ENCODE data around the gene HOTAIR. TPM values are rescaled to one million over a fixed set of nuclear protein-coding genes. Genes with fewer than 3 reads are reported as not detected.

HOTAIR gene
- total RNA-seq, 3 donors from 2014 or later = not detected

- Histone ChIP-seq H3K4me1 (ENCODE audit: low read depth) (peaks cover 6% of the 10 kb centered on the region), H3K9me3 (no peaks in the 10 kb centered on the region), H3K4me3 (no peak overlapping the region), H3K36me3 (ENCODE audit: low read depth) (no peaks in the 10 kb centered on the region)
- intact Hi-C loops (cut with DNase I, micrococcal nuclease) = no loop called here
- no peak for DNase-seq
- TF ChIP-seq, protein P1, sequence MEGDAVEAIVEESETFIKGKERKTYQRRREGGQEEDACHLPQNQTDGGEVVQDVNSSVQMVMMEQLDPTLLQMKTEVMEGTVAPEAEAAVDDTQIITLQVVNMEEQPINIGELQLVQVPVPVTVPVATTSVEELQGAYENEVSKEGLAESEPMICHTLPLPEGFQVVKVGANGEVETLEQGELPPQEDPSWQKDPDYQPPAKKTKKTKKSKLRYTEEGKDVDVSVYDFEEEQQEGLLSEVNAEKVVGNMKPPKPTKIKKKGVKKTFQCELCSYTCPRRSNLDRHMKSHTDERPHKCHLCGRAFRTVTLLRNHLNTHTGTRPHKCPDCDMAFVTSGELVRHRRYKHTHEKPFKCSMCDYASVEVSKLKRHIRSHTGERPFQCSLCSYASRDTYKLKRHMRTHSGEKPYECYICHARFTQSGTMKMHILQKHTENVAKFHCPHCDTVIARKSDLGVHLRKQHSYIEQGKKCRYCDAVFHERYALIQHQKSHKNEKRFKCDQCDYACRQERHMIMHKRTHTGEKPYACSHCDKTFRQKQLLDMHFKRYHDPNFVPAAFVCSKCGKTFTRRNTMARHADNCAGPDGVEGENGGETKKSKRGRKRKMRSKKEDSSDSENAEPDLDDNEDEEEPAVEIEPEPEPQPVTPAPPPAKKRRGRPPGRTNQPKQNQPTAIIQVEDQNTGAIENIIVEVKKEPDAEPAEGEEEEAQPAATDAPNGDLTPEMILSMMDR (IDR thresholded peaks at IDR 0.05) = no peak
- no peak for ATAC-seq
These were observed 46.0 kb upstream of the HOTAIR start for GRCh38 chr12:54020591-54021405.

DNA sequence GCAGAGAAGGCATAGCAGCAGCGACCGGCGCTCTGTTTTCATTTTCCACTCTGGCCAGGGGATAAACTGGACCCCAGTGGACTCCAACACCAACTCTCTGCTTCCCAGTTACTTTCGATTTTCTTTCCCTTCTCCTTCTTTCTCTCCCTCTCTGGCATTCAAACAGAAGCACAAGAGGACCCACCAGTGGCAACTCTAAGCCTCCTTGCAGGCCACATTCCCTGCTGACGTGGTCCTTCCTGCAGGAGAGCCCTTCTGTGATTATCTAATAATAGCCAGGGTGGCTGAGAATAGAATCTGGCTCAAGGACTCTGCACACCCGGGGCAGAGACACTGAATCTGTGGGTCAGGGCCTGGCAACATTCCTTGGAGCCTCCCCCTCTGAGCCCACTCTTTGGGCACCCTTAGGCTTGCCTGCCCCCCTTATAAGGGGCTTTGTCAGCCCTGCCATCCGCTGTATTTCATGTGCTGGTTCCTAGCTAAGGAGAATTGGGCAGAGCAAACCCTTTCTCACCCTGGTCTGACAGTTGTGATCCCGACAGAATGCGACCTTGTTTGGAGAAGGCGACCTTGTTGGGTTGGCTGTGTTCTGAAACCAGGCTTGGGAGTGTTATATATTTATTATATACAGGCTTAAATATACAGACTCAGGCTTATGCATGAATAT is 45.3 kb upstream of the HOTAIR start:
- H3K4me3 ChIP-seq = no peak overlapping the region
- H3K9me3 ChIP-seq = no peaks in the 10 kb centered on the region
- ATAC-seq (no peak), DNase-seq (no peak)
- TF ChIP-seq, protein P1 (IDR thresholded peaks at IDR 0.05) = no peak
- intact Hi-C loops (cut with DNase I, micrococcal nuclease) = no loop called here
- H3K36me3 ChIP-seq (ENCODE audit: low read depth) = no peaks in the 10 kb centered on the region
- H3K4me1 ChIP-seq (ENCODE audit: low read depth) = peaks cover 6% of the 10 kb centered on the region

- no peaks in the 10 kb centered on the region for H3K36me3 ChIP-seq (ENCODE audit: low read depth)
- TF ChIP-seq, protein P1 (IDR thresholded peaks at IDR 0.05) = no peak
- intact Hi-C loops (cut with DNase I, micrococcal nuclease) = no loop called here
- ATAC-seq (no peak), DNase-seq (no peak)
- peaks cover 6% of the 10 kb centered on the region for H3K4me1 ChIP-seq (ENCODE audit: low read depth)
- no peaks in the 10 kb centered on the region for H3K9me3 ChIP-seq
- H3K4me3 ChIP-seq = no peak overlapping the region
These were observed 44.5 kb upstream of the HOTAIR start for GRCh38 chr12:54019091-54019811.

DNA sequence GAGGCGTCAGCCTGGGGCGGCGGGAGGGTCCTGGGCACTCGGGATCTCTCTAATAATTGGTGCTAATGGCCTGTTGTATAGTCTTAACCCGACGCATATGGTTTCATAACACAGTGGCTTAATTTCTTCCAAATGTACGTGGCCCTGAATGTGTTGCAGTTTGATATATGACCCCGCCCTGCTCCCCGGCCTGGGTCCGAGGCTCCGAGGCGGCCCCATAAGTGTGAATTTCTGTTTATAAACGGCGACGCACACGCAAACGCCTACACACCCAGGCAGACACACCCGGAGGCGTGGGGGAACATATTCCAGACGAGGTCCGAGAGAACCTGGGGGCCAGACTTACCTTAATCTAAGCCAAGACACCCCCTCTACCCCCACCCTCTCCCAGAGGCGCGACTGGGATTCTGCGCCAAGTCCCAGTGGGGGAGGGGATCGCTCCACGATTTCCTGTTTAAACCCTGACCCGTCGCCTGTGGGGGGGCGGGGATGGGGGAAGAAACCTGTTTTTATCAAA is 43.8 kb upstream of the HOTAIR start:
- Histone ChIP-seq H3K36me3 (ENCODE audit: low read depth) (no peaks in the 10 kb centered on the region), H3K4me3 (no peak overlapping the region), H3K9me3 (no peaks in the 10 kb centered on the region), H3K4me1 (ENCODE audit: low read depth) (peaks cover 6% of the 10 kb centered on the region)
- no peak for ATAC-seq
- TF ChIP-seq, protein P1 (IDR thresholded peaks at IDR 0.05) = no peak
- no peak for DNase-seq
- intact Hi-C loops (cut with DNase I, micrococcal nuclease) = no loop called here

GRCh38 chr12:54017878-54018467 is 43.2 kb upstream of the HOTAIR start:
- peaks cover 6% of the 10 kb centered on the region for H3K4me1 ChIP-seq (ENCODE audit: low read depth)
- H3K36me3 ChIP-seq (ENCODE audit: low read depth) = no peaks in the 10 kb centered on the region
- peak; percentile 53 to 79 (median 71) for DNase-seq
- no peaks in the 10 kb centered on the region for H3K9me3 ChIP-seq
- intact Hi-C loops (cut with DNase I, micrococcal nuclease) = no loop called here
- no peak overlapping the region for H3K4me3 ChIP-seq
- TF ChIP-seq, protein P1 (IDR thresholded peaks at IDR 0.05) = no peak
- ATAC-seq = peak; percentile 76
